Measurements from ENCODE around the gene FCN1.
"Not testable (repeated sequence)": the region's sequence is repeated elsewhere in the genome, so short reads cannot be mapped to it uniquely, and the experiment has no call there.

Gene FCN1

DNA sequence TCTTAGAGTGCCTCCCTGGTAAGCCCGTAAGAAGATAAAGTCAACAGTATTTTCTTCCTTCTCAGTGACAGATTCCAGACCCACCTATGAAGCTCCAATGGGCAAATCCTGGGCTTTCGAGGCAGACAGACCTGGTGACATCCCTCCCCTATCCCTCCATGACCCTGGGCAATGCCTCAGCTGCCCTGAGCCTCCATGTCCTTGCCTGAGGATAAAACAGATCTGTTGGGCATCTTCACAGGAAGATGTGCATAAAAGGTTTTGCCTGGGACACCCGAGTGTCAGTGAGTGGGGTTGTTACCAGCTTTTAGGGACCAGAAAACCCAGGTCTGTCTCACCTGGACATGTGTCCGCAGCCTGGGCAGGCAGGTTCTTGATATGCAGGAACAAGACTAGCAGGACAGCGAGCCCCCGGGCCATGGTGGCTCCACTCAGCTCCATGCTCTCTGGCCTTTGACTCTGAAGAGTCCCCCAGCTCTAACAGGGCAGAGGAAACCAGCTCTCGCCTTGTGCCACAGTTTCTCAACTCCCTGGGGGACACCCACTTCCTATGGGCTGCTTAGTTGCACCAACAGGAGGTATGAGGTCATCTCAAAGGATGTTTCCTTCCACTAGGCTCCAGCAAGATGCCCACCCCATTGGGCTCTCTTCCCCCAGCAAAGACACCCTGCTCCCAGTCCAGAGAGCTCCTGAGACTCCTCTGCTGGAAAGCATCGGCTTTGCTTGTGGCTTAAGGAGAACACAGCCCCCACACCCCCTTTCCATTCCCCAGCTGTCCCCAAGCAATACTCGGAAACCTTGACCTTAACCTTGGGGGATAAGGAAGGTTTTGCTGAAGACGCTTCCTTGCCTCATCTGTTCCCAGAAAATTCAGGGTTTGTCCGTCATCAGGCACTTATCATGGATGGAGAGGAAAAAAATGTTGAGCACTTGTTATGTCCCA lies at the start of gene FCN1:
FCN1 (minus strand) TSS at position 482 of the 943 bp plus-strand sequence; CDS start at position 441, 41 bp downstream.
- DNase-seq (ENCODE audit: low read depth), result no peak

DNA sequence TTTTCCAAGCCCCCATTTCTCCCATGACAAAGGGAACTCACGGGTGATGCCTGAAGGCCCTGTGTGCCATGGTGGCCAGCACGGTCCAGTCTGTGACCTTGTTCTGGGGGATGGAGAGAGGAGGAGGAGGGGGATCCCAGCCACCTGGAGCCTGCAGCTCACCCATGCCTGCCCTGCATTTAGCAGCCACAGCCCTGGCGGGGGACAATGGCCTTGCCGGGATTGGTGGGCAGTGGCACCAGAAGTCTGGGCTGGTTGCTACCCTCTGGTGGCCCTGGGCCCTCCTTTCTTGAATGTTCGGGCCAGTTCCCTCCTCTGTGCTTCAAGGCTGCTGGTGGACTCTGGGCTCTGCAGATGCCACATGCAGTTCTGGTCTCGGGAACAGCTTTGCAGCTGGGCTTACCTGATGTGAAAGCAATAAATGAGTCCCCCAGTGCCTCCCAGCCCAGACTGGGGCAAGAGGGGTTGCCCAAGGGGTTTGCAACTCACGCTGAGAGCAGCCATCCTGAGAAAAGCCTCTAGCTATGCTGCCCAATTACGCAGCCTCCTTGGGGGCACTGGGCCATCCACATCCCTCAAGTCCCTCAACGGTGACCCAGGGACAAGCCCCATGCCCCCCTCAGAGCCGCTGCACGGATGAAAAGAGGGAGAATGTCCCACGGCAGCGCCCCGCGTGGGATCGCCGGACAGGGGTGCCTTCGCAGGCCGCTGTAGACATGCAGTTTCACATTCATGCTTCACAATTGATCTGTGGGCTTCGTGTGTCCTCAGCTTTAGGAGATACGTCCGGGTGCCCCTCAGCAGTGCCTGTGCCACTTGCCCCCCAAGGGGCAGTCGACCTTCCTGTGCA lies 49.2 kb upstream of the FCN1 start:
- DNase-seq (ENCODE audit: low read depth), result no peak

DNA sequence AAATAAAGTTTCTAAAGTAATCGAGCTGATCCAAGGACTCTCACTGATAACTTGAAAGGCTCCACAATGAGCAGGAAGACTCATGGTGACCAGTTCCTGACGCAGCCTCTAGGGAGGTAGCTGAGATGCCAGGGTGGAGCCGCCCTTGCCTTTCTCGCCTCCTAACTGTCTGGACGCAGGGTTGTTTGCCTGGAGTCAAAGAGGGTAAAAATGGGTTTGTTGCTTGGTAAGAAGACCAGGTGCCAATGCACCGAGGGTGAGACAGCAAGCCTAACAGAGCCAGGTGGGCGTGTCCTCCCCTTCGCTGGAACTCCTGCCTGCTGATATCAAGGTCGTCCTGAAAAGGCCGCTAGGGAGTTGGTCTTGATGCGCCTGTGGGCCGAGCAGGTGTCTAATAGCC lies 48.6 kb upstream of the FCN1 start:
- DNase-seq (ENCODE audit: low read depth), result no peak

DNA sequence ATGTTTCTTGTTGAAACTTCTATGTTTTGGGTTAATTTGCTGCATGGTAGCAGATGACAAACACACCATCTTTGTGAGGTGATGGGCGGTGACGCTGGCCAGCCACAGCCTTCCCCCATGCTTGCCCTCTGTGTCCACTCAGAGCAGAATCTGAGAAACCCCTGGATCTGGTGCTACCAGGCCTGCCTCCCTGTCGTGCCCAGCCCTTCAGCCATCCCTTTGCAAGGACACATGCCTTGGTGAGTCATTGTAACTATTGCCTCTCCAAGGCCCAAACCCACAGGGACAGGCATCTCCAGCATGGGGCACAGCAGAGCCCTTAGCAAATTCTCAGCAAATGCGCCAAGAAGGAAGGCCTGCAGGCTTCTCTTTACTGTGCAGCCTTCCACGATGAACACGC lies 48.1 kb upstream of the FCN1 start:
- DNase-seq (ENCODE audit: low read depth), result no peak

DNA sequence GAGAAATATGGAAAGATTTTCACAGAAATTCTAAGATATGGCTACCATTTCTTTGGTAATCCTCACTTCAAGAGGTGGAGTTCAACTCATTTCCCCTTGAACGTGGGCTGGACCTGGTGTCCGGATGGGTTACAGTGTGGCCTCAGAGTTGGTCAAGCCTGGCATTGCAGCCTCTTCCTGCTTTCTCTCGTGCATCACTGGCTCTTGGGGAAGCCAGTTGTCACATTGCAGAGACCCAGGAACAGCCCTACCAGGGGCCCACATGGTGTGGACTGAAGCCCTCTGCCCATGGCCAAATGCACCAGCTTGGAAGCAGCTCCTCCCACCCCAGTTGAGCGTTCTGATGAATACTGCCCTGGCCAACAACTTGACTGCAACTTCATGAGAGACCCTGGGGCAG lies 47.7 kb upstream of the FCN1 start:
- DNase-seq (ENCODE audit: low read depth), result no peak

DNA sequence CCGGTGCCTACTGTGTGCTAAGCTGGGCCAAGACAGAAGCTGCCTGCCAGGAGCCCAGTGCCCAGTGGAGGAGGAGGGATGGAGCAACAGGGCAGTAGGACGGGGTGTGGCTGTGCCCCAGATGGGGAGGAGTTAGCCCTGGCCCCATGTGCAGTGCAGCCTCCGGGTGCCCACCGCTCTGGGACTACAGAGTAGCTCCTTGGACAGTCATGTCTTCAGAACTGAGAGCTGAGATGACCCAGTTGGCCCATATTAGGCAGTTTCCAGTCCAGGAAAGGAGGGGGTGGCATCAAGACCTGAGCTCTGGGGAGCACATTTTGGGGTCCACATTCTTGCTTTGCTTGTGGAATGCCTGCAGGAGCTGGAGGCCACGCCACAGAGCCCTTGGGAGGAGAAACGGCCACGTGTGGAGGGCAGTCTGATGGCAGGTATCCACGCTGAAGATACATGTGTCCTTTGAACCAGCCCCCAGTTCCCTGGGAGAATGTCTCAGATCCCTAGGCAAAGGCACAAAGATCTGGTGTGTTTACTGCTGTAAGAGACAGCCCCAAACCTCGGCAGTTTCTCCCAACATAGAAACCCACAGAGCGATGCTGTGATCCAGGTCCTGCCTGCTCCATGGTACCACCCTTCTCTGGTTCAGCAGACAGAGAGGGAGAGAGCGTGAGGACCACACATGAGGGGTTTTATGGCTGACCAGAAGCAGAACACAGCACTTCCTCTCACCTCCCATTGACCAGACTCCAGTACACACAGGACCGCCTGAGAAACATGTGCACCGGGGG lies 46.8 kb upstream of the FCN1 start:
- no peak for DNase-seq (ENCODE audit: low read depth)

DNA sequence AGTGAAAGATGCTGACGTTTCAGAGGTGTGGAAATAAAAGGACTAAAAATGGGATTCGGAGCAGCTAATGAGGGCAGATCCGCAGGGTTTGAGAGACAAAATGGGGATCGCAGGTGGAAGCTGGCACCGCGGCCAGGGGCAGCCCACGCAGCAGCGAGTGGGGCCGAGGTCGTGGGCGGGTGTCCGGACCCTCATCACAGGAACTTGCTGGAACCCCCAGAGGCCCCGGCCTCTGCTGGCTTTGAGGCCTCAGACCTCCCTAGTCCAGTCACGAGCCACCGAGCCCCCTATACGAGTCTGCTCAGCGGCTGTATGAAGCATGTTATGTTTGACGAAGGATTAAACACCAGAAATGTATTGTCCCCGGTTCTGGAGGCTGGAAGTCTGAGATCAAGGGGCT lies 45.8 kb upstream of the FCN1 start:
- no peak for DNase-seq (ENCODE audit: low read depth)

DNA sequence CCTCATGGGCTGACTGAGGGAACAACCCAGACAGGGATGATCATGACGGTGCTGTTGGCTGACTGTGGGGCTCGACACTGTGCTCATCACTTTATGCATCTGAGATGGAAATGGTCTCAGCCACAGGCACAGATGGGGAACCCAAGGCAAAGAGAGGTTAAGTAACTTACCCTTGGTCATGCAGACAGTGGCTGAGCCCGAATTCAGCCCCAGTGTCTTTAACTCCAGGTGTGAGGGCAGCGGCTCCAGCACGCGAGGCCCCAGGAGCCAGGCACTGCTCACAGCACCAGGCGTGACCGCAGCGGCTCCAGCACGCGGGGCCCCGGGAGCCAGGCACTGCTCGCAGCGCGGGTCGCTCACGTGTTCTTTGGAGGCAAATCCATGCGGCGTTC lies 45.3 kb upstream of the FCN1 start:
- no peak for DNase-seq (ENCODE audit: low read depth)

DNA sequence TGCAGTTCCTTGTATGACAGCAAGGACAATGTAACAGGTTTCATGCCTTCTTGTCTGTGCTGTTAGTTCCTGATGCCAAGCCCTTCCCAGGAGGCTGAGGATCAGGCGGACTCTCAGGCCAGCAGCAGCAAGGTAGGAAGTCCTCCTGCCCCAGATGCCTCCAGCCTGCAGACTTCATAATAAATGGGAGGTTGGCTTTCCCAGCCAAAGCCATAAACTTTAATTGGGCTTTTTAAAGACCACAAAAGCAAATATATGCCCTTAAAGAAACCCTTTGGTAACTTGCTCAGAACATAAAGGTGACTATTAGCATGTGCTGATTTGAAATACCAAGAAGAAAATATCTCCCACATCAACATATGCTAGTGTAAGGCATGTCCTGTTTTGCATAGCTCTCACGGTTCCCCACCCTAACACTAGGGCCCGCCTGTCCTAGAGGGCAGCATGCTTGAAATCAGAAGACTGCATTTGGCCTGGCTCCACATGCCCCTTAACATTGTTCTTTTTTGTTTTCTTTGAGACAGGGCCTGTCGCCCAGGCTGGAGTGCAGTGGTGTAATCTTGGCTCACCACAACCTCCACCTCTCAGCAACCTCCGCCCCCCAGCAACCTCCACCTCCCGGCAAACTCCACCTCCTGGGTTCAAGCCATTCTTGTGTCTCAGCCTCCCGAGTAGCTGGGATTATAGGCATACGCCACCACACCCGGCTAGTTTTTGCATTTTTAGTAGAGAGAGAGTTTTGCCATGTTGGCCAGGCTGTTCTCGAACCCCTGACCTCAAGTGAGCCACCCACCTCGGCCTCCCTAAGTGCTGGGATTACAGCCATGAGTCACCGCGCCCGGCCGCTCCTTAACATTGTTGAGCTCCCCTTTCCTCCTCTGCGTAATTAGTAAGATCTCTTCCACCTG lies 44.6 kb upstream of the FCN1 start:
- DNase-seq (ENCODE audit: low read depth), result no peak

DNA sequence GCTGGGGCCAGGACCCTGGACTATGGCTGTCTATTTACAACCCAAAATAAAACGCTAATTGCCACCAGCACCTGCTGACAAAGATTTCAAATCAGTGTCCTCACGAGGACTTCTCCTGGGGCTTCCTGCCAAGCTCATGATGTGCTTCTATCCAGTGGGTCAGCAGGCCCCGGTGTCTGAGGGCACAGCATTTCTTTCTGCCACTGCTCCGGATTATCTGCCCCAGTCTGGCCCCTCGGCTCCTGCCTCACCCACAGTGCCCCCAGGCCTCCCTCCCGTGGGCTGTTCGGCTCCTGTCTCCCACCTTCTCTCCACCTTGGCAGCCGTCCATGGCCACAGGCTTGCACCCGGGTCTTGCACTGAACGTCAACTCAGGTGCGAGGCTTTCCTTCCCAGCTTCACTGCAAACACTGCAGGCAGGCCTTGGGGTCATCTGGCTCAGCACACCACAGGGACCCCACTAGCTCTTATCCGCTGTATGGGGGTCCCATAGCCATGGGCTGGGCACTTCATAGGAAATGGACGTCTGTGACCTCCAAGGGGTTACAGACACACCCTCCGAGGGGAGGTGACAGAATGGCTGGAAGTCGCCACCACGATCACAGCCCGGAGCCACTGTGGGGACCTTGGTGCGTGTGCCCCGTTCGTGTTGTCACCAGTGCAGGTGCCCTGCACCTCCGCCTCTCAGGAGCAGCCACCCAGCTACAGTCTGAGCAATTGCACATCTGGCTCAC lies 43.8 kb upstream of the FCN1 start:
- DNase-seq (ENCODE audit: low read depth), result no peak

DNA sequence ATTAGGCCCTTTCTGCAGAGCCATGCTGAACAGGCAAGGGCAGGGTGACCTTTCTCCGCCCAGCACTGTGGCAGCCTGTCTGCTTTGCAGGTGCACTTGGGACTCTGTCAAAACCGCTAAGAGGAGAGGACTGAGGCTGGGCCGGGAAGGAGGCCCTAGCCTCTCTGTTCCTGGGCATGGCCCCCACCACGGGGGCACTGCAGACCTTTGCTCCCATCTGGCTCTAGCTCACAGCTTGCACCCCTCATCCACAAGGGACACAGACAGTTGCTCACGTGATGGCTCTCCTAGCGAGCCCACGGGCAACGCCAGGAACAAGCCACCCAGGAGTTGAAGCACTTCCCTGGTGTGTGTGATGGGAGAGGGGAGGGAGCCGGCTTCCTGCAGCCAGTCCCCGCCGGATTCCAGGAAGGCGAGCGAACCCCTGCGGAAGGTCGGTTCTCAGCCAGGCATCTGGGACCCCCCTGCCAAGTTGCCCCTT lies 43.0 kb upstream of the FCN1 start:
- DNase-seq (ENCODE audit: low read depth), result no peak

DNA sequence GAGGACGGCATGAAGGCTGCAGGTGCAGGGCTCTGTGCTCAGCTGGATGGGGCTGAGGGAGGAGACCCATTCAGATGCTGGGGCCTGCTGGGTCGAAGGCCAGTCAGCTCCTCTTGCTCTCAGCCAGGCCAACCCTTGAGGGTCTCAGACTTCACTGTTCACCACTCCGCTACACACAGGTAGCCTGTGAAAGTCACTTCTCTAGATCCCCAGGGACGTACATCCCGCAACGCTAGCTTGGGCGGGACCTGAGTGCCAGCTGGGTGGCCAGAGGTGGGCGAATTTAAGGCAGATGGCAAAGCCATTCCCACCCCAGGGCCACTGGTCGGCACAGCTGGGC lies 42.2 kb upstream of the FCN1 start:
- DNase-seq (ENCODE audit: low read depth), result no peak

DNA sequence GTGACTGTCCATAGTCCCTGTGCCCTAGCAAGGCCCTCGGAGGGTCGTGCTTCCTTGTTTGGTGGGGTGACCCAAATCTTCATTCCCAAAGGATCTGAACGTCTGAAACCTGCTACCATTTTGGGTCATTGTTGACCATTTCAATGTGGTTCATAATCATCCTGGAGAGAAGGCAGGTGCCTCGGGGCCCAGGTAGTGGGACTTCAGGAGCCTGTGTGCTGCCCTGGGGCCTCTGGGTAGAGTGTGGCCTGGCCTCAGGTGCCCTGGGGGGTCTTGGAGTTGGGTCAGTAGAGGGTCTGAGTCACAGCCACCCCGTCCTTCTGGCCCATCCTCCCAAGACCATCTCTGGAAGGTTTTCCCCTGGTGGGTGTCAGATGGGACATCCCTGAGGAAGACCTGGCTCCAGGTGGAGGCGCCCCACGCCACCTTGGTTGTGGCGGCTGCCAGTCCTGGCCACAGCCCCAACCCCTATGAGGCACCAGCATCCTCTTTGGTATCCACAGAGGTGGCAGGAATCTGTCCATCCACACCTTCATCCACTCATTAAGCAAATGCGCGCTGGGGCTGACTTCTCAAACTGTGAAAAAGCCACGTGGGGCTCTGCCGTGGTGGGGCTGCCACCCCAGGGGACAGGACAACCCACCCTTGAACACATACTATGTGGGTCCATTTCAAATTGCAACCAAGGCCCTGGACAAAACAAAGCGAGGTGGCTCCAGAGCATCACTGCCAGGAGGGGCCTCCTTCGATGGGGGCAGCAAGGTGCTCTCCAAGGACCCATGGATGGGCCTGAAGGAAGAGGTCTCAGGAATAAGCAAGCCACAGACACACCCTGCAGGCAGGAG lies 41.6 kb upstream of the FCN1 start:
- DNase-seq (ENCODE audit: low read depth), result no peak

DNA sequence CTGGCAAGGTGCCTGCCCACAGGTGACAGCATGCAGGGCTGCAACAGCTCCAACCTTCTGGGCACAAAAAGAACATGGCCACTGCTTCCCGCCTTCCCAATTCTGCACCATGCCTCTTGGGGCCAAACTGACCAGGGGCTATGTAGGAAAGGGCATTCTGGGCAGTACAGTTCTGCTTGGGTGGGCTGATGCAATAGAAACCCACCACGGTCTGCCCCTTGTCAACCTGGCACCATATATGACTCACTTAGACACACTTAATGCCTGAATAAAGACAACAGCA lies 40.2 kb upstream of the FCN1 start:
- DNase-seq (ENCODE audit: low read depth), result no peak

DNA sequence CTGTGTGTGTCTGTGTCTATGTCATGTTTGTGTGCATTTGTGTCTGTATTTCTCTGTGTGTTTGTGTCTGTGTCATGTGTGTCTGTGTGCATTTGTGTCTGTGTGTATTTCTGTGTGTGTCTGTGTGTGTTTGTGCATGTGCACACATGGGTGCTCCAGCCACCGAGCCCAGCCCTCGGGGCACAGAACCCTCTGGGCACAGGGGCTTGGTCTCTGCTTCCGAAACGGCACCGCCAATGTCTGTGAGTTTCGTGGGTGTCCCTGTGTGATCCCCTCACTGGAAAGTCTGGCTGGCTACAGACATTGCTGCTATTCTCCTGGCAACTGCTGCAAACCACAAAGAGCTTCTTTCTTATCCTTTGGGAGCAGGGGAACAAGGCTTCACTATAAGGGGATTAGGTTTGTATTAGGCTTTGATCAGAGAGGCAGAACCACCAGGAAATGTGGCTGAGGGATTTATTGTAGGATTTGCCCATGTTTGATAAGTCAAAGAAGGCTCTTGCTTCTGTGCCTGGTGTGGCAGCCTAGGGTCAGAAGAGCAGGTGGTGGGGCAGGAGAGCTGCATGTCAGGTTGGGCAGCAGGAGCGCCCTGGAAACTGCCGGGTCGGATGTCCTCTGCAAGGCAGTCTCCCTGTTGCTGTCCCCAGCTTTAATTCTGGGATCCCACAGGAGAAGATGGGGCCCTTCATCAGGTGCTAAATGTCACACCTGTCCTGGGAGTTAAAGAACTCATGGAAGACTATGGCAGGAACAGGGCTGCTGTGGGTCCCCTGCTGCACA lies 39.6 kb upstream of the FCN1 start:
- DNase-seq (ENCODE audit: low read depth), result no peak

DNA sequence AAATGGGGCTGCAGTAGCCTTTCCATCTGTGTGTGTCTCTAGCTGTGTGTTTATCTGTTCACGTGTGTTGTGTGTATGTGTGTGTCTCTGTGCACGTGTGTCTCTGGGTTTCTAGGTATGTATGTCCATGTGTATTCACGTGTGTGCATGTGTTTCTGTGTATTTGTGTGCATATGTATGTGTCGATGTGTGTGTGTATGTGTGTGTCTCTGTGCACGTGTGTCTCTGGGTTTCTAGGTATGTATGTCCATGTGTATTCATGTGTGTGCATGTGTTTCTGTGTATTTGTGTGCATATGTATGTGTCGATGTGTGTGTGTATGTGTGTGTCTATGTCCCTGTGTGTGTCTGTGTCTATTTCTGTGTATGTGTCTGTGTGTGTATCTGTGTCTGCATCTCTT lies 38.7 kb upstream of the FCN1 start:
- DNase-seq (ENCODE audit: low read depth), result not testable (repeated sequence)

DNA sequence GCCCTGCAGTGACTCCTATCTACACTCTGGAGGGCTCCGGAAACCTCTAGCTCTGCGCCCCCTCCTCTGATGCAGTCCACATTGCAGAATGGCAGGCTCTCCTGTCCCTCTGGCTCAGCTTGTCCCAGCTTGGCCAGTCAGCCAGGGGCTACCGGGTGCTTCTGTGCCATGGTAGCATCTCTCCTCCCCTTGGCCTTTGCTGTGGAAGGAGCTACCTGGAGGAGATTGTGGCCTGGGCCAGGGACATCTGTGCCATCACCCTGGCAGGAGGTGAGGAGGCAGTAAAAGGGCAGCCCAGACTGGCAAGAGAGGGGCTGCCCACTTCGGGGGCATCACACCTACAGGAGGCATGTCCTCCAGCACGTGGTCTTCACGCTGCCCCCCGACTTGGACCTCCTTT lies 38.1 kb upstream of the FCN1 start:
- DNase-seq (ENCODE audit: low read depth), result no peak

DNA sequence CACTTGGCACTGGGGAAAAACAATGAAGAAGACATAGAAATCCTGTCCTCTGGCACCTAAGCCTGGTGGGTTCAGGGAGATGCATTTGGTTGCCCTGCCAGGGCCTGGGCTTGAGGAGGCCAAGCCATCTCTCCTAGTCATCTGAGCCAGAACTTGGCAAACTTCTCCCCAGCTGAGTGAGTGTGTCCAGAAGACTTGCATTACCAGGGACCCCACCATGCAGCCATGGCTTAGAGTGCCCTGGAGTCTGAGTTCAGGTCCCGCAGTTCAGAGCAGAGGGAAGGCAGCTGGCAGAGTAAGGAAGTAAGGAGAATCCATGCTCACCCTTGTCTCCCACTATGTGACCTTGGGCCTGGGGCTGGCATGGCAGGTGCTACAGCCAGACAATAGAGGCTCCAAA lies 37.4 kb upstream of the FCN1 start:
- DNase-seq (ENCODE audit: low read depth), result no peak

DNA sequence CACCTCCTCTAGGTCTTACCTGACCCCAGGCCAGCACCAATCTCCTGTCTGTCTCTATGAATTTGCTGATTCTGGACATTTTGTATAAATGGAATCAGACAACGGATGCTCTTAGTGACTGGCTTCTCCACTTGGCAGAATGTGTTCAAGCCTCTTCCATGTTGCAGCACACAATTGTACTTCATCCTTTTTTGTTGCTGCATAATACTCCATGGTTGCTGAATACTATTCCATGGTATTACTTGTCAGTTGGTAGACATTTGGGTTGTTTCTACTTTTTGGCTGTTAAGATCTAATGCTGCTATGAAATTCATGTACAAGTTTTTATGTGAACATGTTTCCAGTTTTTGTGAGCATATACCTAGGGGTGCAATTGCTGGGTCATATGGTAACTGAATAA lies 34.3 kb upstream of the FCN1 start:
- no peak for DNase-seq (ENCODE audit: low read depth)
